CD4-positive, alpha-beta T cell treated with Interleukin-17A for 1 hour (primary cell): Measurements from ENCODE around the gene ELL3.
"Not testable (repeated sequence)": the region's sequence is repeated elsewhere in the genome, so short reads cannot be mapped to it uniquely, and the experiment has no call there.

Source experiments
- DNase-seq: peaks from one replicate; pipeline ENCODE4 v3.0.0-alpha.2; 2020

Gene ELL3

GRCh38 chr15:43791993-43792760 is 15.4 kb upstream of the ELL3 start, which contains the start of gene SERF2:
Gene SERF2 (plus strand): TSS chr15:43792320. CDS start chr15:43792377, 57 bp downstream.
- peak; percentile 100 for DNase-seq

- DNase-seq, result no peak
Measured at GRCh38 chr15:43789409-43789808, 12.6 kb upstream of the ELL3 start.

- DNase-seq, result no peak
Measured at GRCh38 chr15:43779016-43779415, 2.2 kb upstream of the ELL3 start.

- DNase-seq, result peak; percentile 88
Measured at GRCh38 chr15:43777267-43777914, 625 bp upstream of the ELL3 start.

- DNase-seq, result no peak
Measured at GRCh38 chr15:43776101-43776717, 557 bp downstream of the ELL3 start.

- no peak for DNase-seq
Measured at GRCh38 chr15:43775411-43775965, 1.3 kb downstream of the ELL3 start.

- no peak for DNase-seq
Measured at GRCh38 chr15:43774062-43774461, 2.7 kb downstream of the ELL3 start.

GRCh38 chr15:43772624-43773023 is 4.1 kb downstream of the ELL3 start:
- DNase-seq, result no peak

- DNase-seq, result no peak
Measured at GRCh38 chr15:43771816-43772215, 5.0 kb downstream of the ELL3 start.

GRCh38 chr15:43769584-43770228 is 7.1 kb downstream of the ELL3 start:
- DNase-seq, result peak; percentile 71

- DNase-seq, result no peak
Measured at GRCh38 chr15:43763819-43764446, 12.8 kb downstream of the ELL3 start.

GRCh38 chr15:43762824-43763223 is 13.9 kb downstream of the ELL3 start:
- DNase-seq, result no peak

- DNase-seq, result no peak
Measured at GRCh38 chr15:43751885-43752284, 24.9 kb downstream of the ELL3 start.

- peak; percentile 82 for DNase-seq
Measured at GRCh38 chr15:43749690-43750345, 26.9 kb downstream of the ELL3 start.

- DNase-seq, result peak; percentile 67
Measured at GRCh38 chr15:43748376-43748775, 28.4 kb downstream of the ELL3 start.

- peak; percentile 49 for DNase-seq
Measured at GRCh38 chr15:43746903-43747309, 29.9 kb downstream of the ELL3 start.

GRCh38 chr15:43746245-43746902 is 30.4 kb downstream of the ELL3 start, which contains the start of gene PDIA3:
Gene PDIA3 (plus strand): TSS chr15:43746438. CDS start chr15:43746540, 102 bp downstream.
- peak; percentile 89 for DNase-seq

GRCh38 chr15:43735416-43735815 is 41.4 kb downstream of the ELL3 start:
- DNase-seq, result no peak

GRCh38 chr15:43728053-43728725 is 48.6 kb downstream of the ELL3 start:
- DNase-seq, result not testable (repeated sequence)

GRCh38 chr15:43726306-43726705 is 50.5 kb downstream of the ELL3 start:
- not testable (repeated sequence) for DNase-seq

- DNase-seq, result no peak
Measured at GRCh38 chr15:43723151-43723550, 53.6 kb downstream of the ELL3 start.
